Measurements from ENCODE around the gene NBPF3. TPM values are rescaled to one million over a fixed set of nuclear protein-coding genes. Genes with fewer than 3 reads are reported as not detected.
A peak's percentile ranks its signal among the peaks of the same experiment; 100 is the strongest.
"Not testable (repeated sequence)": the region's sequence is repeated elsewhere in the genome, so short reads cannot be mapped to it uniquely, and the experiment has no call there.

Gene NBPF3
- total RNA-seq, 1 donor: 24.6 TPM

- no peaks in the 10 kb centered on the region for H3K36me3 ChIP-seq (ENCODE audit: insufficient read depth, low read length)
- peak overlapping the region; percentile 97 for H2AFZ ChIP-seq (ENCODE audit: low read length)
Observed at GRCh38 chr1:21439345-21439720, 604 bp upstream of the NBPF3 start.

GRCh38 chr1:21440630-21441125, 741 bp downstream of the NBPF3 start:
- not testable (repeated sequence) for H3K27me3 ChIP-seq (ENCODE audit: insufficient read depth, low read length); H4K20me1 ChIP-seq (ENCODE audit: insufficient read depth, low read length); H3K4me1 ChIP-seq (ENCODE audit: insufficient read depth, low read length); H3K36me3 ChIP-seq (ENCODE audit: insufficient read depth, low read length); H3K9me3 ChIP-seq (ENCODE audit: low read depth, low read length); H3K27ac ChIP-seq (ENCODE audit: low read depth, low read length)
- Histone ChIP-seq H3K4me2 (ENCODE audit: insufficient read depth, low read length) (peak overlapping the region; percentile 92), H2AFZ (ENCODE audit: low read length) (peak overlapping the region; percentile 87), H3K4me3 (ENCODE audit: insufficient read depth, low read length) (peak overlapping the region; percentile 91), H3K79me2 (ENCODE audit: insufficient read depth, low read length) (peaks cover 18% of the 10 kb centered on the region)
- peak; percentile 53 for DNase-seq (ENCODE audit: insufficient read length, low spot score, missing footprints)

More at GRCh38 chr1:21439345-21439720, 604 bp upstream of the NBPF3 start:
- no peak for TF ChIP-seq CTCF (IDR thresholded peaks at IDR 0.05; ENCODE audit: extremely low read depth, low read depth, low read length)
- Histone ChIP-seq H3K27me3 (ENCODE audit: insufficient read depth, low read length) (peaks cover 9% of the 10 kb centered on the region), H3K4me3 (ENCODE audit: insufficient read depth, low read length) (peak overlapping the region; percentile 91), H3K4me1 (ENCODE audit: insufficient read depth, low read length) (peaks cover 7% of the 10 kb centered on the region), H3K4me2 (ENCODE audit: insufficient read depth, low read length) (peak overlapping the region; percentile 92), H3K79me2 (ENCODE audit: insufficient read depth, low read length) (peaks cover 15% of the 10 kb centered on the region), H3K9me3 (ENCODE audit: low read depth, low read length) (no peaks in the 10 kb centered on the region), H4K20me1 (ENCODE audit: insufficient read depth, low read length) (no peaks in the 10 kb centered on the region), H3K27ac (ENCODE audit: low read depth, low read length) (no peak overlapping the region)
- DNase-seq (ENCODE audit: insufficient read length, low spot score, missing footprints): no peak

GRCh38 chr1:21446647-21447046, 6.7 kb downstream of the NBPF3 start:
- peaks cover 17% of the 10 kb centered on the region for H3K4me1 ChIP-seq (ENCODE audit: insufficient read depth, low read length)
- H3K9me3 ChIP-seq (ENCODE audit: low read depth, low read length); H4K20me1 ChIP-seq (ENCODE audit: insufficient read depth, low read length); DNase-seq (ENCODE audit: insufficient read length, low spot score, missing footprints); H2AFZ ChIP-seq (ENCODE audit: low read length); H3K4me2 ChIP-seq (ENCODE audit: insufficient read depth, low read length); H3K4me3 ChIP-seq (ENCODE audit: insufficient read depth, low read length); H3K27ac ChIP-seq (ENCODE audit: low read depth, low read length); H3K27me3 ChIP-seq (ENCODE audit: insufficient read depth, low read length); H3K36me3 ChIP-seq (ENCODE audit: insufficient read depth, low read length): not testable (repeated sequence)
- peaks cover 11% of the 10 kb centered on the region for H3K79me2 ChIP-seq (ENCODE audit: insufficient read depth, low read length)

GRCh38 chr1:21447311-21447710, 7.4 kb downstream of the NBPF3 start:
- Histone ChIP-seq H3K27me3 (ENCODE audit: insufficient read depth, low read length) (no peaks in the 10 kb centered on the region), H3K4me3 (ENCODE audit: insufficient read depth, low read length) (no peak overlapping the region), H3K4me2 (ENCODE audit: insufficient read depth, low read length) (no peak overlapping the region), H3K4me1 (ENCODE audit: insufficient read depth, low read length) (peaks cover 24% of the 10 kb centered on the region), H3K9me3 (ENCODE audit: low read depth, low read length) (no peaks in the 10 kb centered on the region), H4K20me1 (ENCODE audit: insufficient read depth, low read length) (no peaks in the 10 kb centered on the region), H3K36me3 (ENCODE audit: insufficient read depth, low read length) (no peaks in the 10 kb centered on the region), H2AFZ (ENCODE audit: low read length) (no peak overlapping the region), H3K79me2 (ENCODE audit: insufficient read depth, low read length) (peaks cover 9% of the 10 kb centered on the region), H3K27ac (ENCODE audit: low read depth, low read length) (no peak overlapping the region)
- no peak for TF ChIP-seq CTCF (IDR thresholded peaks at IDR 0.05; ENCODE audit: extremely low read depth, low read depth, low read length)
- DNase-seq (ENCODE audit: insufficient read length, low spot score, missing footprints): no peak

- H3K9me3 ChIP-seq (ENCODE audit: low read depth, low read length): no peaks in the 10 kb centered on the region
- H3K27me3 ChIP-seq (ENCODE audit: insufficient read depth, low read length): no peaks in the 10 kb centered on the region
- DNase-seq (ENCODE audit: insufficient read length, low spot score, missing footprints): no peak
- no peak overlapping the region for H3K27ac ChIP-seq (ENCODE audit: low read depth, low read length)
- H2AFZ ChIP-seq (ENCODE audit: low read length): no peak overlapping the region
- TF ChIP-seq CTCF (IDR thresholded peaks at IDR 0.05; ENCODE audit: extremely low read depth, low read depth, low read length): no peak
- no peaks in the 10 kb centered on the region for H3K36me3 ChIP-seq (ENCODE audit: insufficient read depth, low read length)
- no peak overlapping the region for H3K4me2 ChIP-seq (ENCODE audit: insufficient read depth, low read length)
- peaks cover 42% of the 10 kb centered on the region for H3K4me1 ChIP-seq (ENCODE audit: insufficient read depth, low read length)
- no peaks in the 10 kb centered on the region for H4K20me1 ChIP-seq (ENCODE audit: insufficient read depth, low read length)
- H3K4me3 ChIP-seq (ENCODE audit: insufficient read depth, low read length): no peak overlapping the region
- H3K79me2 ChIP-seq (ENCODE audit: insufficient read depth, low read length): peaks cover 2% of the 10 kb centered on the region
Observed at GRCh38 chr1:21449906-21450305, 10.0 kb downstream of the NBPF3 start.

Measured in osteoblast (primary cell).